ENCODE results near the gene MCRIP1.

- TF ChIP-seq CTCF (IDR thresholded peaks at IDR 0.05) (no peak), POLR2A (IDR thresholded peaks at IDR 0.05; ENCODE audit: low read depth) (no peak)
Measured at GRCh38 chr17:81868674-81869220, 35.7 kb upstream of the MCRIP1 start.

Data from esophagus muscularis mucosa (tissue), 3 donors.